Common myeloid progenitor, CD34-positive (primary cell): ENCODE results near the gene ZRANB3.
"Not testable (repeated sequence)": the region's sequence is repeated elsewhere in the genome, so short reads cannot be mapped to it uniquely, and the experiment has no call there.

Experiments
- CTCF ChIA-PET: fragments of 350-600 bp; sonication (Branson Sonifier 250); formaldehyde crosslinking; loops from one replicate; lab custom pipeline; 2021; ENCODE audit warnings: antibody characterized with exemption; lab: Charles Lee
- POLR2A ChIA-PET: fragments of 350-600 bp; sonication (Branson Sonifier 250); formaldehyde crosslinking; loops from one replicate; lab custom pipeline; 2021; ENCODE audit warnings: antibody characterized with exemption; lab: Charles Lee
- DNase-seq, 3 donors: peaks; one replicate each; pipeline versions ENCODE4 v3.0.0 to v3.0.0-alpha.2; 2013
- H3K27ac ChIP-seq, 2 experiments: 1 replicate in 1 of 2; 2 replicates in 1 of 2; pipeline ENCODE4 v1.7.0; 2013; ENCODE audit warnings: inconsistent platforms in 2 of 2, low read length in 2 of 2, mild to moderate bottlenecking in 2 of 2, low read depth in 1 of 2, moderate library complexity in 1 of 2; ENCODE audit not compliant: severe bottlenecking in 2 of 2, insufficient read depth in 1 of 2, poor library complexity in 1 of 2
- H3K27me3 ChIP-seq, 5 experiments: replicated peaks in 2 of 5; 1 replicate in 3 of 5; 2 replicates in 2 of 5; pipeline versions ENCODE4 v1.6.1 to v1.7.0; 2013; ENCODE audit warnings: low read length in 4 of 5, mild to moderate bottlenecking in 2 of 5, moderate library complexity in 2 of 5, inconsistent platforms in 1 of 5; ENCODE audit not compliant: insufficient read depth in 5 of 5, control insufficient read depth in 4 of 5
- H3K36me3 ChIP-seq, 4 experiments: 1 replicate in 2 of 4; 2 replicates in 2 of 4; pipeline versions ENCODE4 v1.6.1 to v1.7.0; 2013; ENCODE audit warnings: low read length in 3 of 4, control low read depth in 1 of 4, mild to moderate bottlenecking in 1 of 4; ENCODE audit not compliant: control insufficient read depth in 4 of 4, insufficient read depth in 4 of 4
- H3K4me1 ChIP-seq, 4 experiments: 1 replicate in 3 of 4; 2 replicates in 1 of 4; pipeline versions ENCODE4 v1.6.1 to v1.7.1; 2013; ENCODE audit warnings: low read length in 3 of 4, mild to moderate bottlenecking in 3 of 4, control low read depth in 1 of 4, inconsistent platforms in 1 of 4, moderate library complexity in 1 of 4; ENCODE audit not compliant: control insufficient read depth in 4 of 4, insufficient read depth in 4 of 4; ENCODE audit errors: control extremely low read depth in 1 of 4
- H3K4me3 ChIP-seq, 7 experiments: 1 replicate in 4 of 7; 2 replicates in 3 of 7; pipeline versions ENCODE4 v1.5.1 to v1.7.0; 2013; ENCODE audit warnings: mild to moderate bottlenecking in 7 of 7, low read length in 6 of 7, moderate library complexity in 6 of 7, inconsistent platforms in 2 of 7, low read depth in 2 of 7, control low read depth in 1 of 7; ENCODE audit not compliant: insufficient read depth in 4 of 7, control insufficient read depth in 1 of 7; ENCODE audit errors: extremely low read depth in 1 of 7
- H3K9me3 ChIP-seq, 5 experiments: 1 replicate in 4 of 5; 2 replicates in 1 of 5; pipeline versions ENCODE4 v1.6.1 to v1.7.1; 2013; ENCODE audit warnings: low read length in 4 of 5, mild to moderate bottlenecking in 2 of 5, inconsistent platforms in 1 of 5, low read depth in 1 of 5, moderate library complexity in 1 of 5; ENCODE audit not compliant: control insufficient read depth in 4 of 5, insufficient read depth in 2 of 5; ENCODE audit errors: control extremely low read depth in 1 of 5
- WGBS: methylation state at CpG from one replicate; pipeline ENCODE4 v1.1.5; 2013; ENCODE audit not compliant: insufficient coverage; 5-methylcytosine and 5-hydroxymethylcytosine counted together

Gene ZRANB3

GRCh38 chr2:135373702-135374101, 157.3 kb downstream of the ZRANB3 start:
- WGBS, result no CpG with 5 or more reads among the region's 4 CpGs
- CTCF ChIA-PET, result interaction anchor here (0.6 kb wide), 1 partner anchor 18 kb away, joined by 5 read pairs; no protein-coding TSS in a partner anchor
- no peak for DNase-seq

GRCh38 chr2:135349941-135350340, 181.1 kb downstream of the ZRANB3 start:
- H3K27ac ChIP-seq, result no peak overlapping the region
- no peak overlapping the region for H3K4me3 ChIP-seq
- WGBS, result 100% methylated on average over 1 of the region's 6 CpGs
- ChIA-PET POLR2A (no interaction called here), CTCF (interaction anchor here (0.8 kb wide), 1 partner anchor 9 kb away, joined by 3 read pairs; no protein-coding TSS in a partner anchor)
- no peaks in the 10 kb centered on the region for H3K27me3 ChIP-seq
- H3K9me3 ChIP-seq, result peaks cover 0 to 25% (median 8%) of the 10 kb centered on the region in 5 experiments
- H3K4me1 ChIP-seq, result no peaks in the 10 kb centered on the region
- no peak for DNase-seq
- peaks cover 7 to 35% (median 12%) of the 10 kb centered on the region in 4 experiments for H3K36me3 ChIP-seq

More at GRCh38 chr2:135373702-135374101, 157.3 kb downstream of the ZRANB3 start:
- no peaks in the 10 kb centered on the region for H3K27me3 ChIP-seq
- peaks cover 1 to 11% (median 5%) of the 10 kb centered on the region in 5 experiments for H3K9me3 ChIP-seq
- no peak overlapping the region for H3K4me3 ChIP-seq
- H3K4me1 ChIP-seq, result no peaks in the 10 kb centered on the region
- H3K27ac ChIP-seq, result no peak overlapping the region
- H3K36me3 ChIP-seq, result peaks cover 0 to 6% (median 0%) of the 10 kb centered on the region in 4 experiments
- POLR2A ChIA-PET, result interaction anchor here (0.5 kb wide), 1 partner anchor 25 kb away, joined by 3 read pairs; no protein-coding TSS in a partner anchor

GRCh38 chr2:135348096-135348704, 182.8 kb downstream of the ZRANB3 start:
- H3K4me1 ChIP-seq, H3K27ac ChIP-seq, H3K27me3 ChIP-seq, DNase-seq, POLR2A ChIA-PET, H3K4me3 ChIP-seq, CTCF ChIA-PET: not testable (repeated sequence)
- Histone ChIP-seq H3K36me3 (peaks cover 10 to 41% (median 12%) of the 10 kb centered on the region in 4 experiments), H3K9me3 (peaks cover 0 to 25% (median 8%) of the 10 kb centered on the region in 5 experiments)
- 100% methylated on average over 2 of the region's 5 CpGs for WGBS

GRCh38 chr2:135337071-135337470, 193.9 kb downstream of the ZRANB3 start:
- Histone ChIP-seq H3K27me3 (no peaks in the 10 kb centered on the region), H3K27ac (no peak overlapping the region), H3K9me3 (peaks cover 0 to 11% (median 0%) of the 10 kb centered on the region in 5 experiments), H3K4me1 (no peaks in the 10 kb centered on the region), H3K36me3 (peaks cover 0 to 11% (median 0%) of the 10 kb centered on the region in 4 experiments), H3K4me3 (no peak overlapping the region)
- POLR2A ChIA-PET, result no interaction called here
- DNase-seq, result no peak
- CTCF ChIA-PET, result no interaction called here
- WGBS, result 91% methylated on average over 1 of the region's 3 CpGs

GRCh38 chr2:135335256-135335655, 195.8 kb downstream of the ZRANB3 start:
- peaks cover 0 to 11% (median 0%) of the 10 kb centered on the region in 4 experiments for H3K36me3 ChIP-seq
- ChIA-PET POLR2A (no interaction called here), CTCF (no interaction called here)
- H3K27me3 ChIP-seq, result no peaks in the 10 kb centered on the region
- H3K9me3 ChIP-seq, result peaks cover 0 to 11% (median 0%) of the 10 kb centered on the region in 5 experiments
- no peak overlapping the region for H3K4me3 ChIP-seq
- WGBS, result 96% methylated on average over 3 of the region's 4 CpGs
- peaks cover 0 to under 1% (median 0%) of the 10 kb centered on the region in 4 experiments for H3K4me1 ChIP-seq
- H3K27ac ChIP-seq, result no peak overlapping the region
- no peak for DNase-seq

- no peaks in the 10 kb centered on the region for H3K27me3 ChIP-seq
- WGBS, result 83% methylated on average over 1 of the region's 1 CpG
- no peaks in the 10 kb centered on the region for H3K36me3 ChIP-seq
- peaks cover 0 to 2% (median 0%) of the 10 kb centered on the region in 4 experiments for H3K4me1 ChIP-seq
- H3K27ac ChIP-seq, result no peak overlapping the region
- ChIA-PET POLR2A (no interaction called here), CTCF (no interaction called here)
- DNase-seq, result no peak
- H3K4me3 ChIP-seq, result no peak overlapping the region
- H3K9me3 ChIP-seq, result peaks cover 0 to 3% (median 0%) of the 10 kb centered on the region in 5 experiments
Observed at GRCh38 chr2:135327146-135327545, 203.9 kb downstream of the ZRANB3 start.
